GM12891 (cell line): Measurements from ENCODE around the gene PTPN4.

Source experiments
- PAX5 ChIP-seq: IDR thresholded peaks from 2 replicates; pipeline ENCODE4 v1.6.1; 2011; ENCODE audit warnings: low read length, moderate library complexity, mild to moderate bottlenecking; ENCODE audit not compliant: insufficient read depth, severe bottlenecking
- POLR2A ChIP-seq: IDR thresholded peaks from 2 replicates; pipeline ENCODE4 v1.6.1; 2011; ENCODE audit warnings: low read depth, low read length, control low read depth
- POLR2AphosphoS5 ChIP-seq: IDR thresholded peaks from 2 replicates; pipeline ENCODE4 v1.6.1; 2011; ENCODE audit warnings: low read depth, low read length, control low read depth
- SPI1 ChIP-seq: IDR thresholded peaks from 2 replicates; pipeline ENCODE4 v1.6.1; 2011; ENCODE audit warnings: low read depth, low read length, control low read depth
- TAF1 ChIP-seq: IDR thresholded peaks from 2 replicates; pipeline ENCODE4 v1.6.1; 2011; ENCODE audit warnings: low read depth, low read length, control low read depth

DNA sequence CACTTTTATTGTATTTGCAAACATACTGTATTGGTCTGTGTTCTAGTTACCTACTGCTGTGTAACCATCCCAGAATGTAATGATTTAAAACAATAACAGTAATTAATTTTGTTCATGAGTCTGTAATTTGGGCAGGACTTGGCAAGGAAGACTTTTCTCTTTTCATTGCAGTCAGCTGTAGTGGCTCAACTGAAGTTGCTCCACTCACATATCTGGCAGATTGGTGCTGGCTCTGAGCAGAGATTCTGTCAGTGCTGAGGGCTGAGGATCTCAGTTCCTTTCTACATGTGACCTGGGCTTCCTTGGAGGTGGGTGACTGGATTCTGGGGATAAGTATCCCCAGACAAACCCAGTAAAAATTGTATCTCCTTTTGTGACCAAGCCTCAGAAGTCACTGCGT, 26.6 kb downstream of the PTPN4 start:
- TF ChIP-seq POLR2AphosphoS5: no peak
- no peak for TF ChIP-seq POLR2A
- no peak for TF ChIP-seq TAF1
- no peak for TF ChIP-seq PAX5
- no peak for TF ChIP-seq SPI1
